GM12892 (cell line): ENCODE results near the gene SNU13.
"Not testable (repeated sequence)": the region's sequence is repeated elsewhere in the genome, so short reads cannot be mapped to it uniquely, and the experiment has no call there.

Source experiments
- POLR2A ChIP-seq: IDR thresholded peaks from 2 replicates; pipeline ENCODE4 v1.6.1; 2011; ENCODE audit warnings: low read depth, low read length, control low read depth
- POLR2AphosphoS5 ChIP-seq: IDR thresholded peaks from 2 replicates; pipeline ENCODE4 v1.6.1; 2011; ENCODE audit warnings: low read depth, low read length, control low read depth
- TAF1 ChIP-seq: IDR thresholded peaks from 2 replicates; pipeline ENCODE4 v1.6.1; 2011; ENCODE audit warnings: low read depth, mild to moderate bottlenecking, control low read depth, low read length, borderline replicate concordance

- TF ChIP-seq POLR2A, POLR2AphosphoS5, TAF1: not testable (repeated sequence)
These were observed 1.8 kb downstream of the SNU13 start for GRCh38 chr22:41686890-41687289.
